ENCODE results near the gene IL24.

Gene IL24

DNA sequence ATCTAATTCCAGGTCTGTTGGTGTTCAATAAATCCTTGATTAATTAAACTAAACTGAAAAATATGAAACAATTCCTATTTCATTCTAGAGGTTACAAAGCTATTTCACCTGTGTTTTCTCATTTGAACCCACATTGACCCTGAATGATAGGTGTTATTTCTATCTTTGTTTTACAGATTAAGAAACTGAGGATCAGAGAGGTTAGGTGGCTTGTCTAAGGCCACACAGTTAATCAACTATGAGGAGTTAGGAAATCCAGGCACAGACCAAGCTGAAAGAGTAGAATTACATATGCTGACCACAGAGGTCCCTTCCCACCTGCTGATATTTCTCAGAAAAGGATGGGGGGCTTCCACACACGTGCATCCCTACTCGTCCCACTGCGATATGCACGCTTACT, 48.5 kb downstream of the IL24 start:
- TF ChIP-seq, protein P1, sequence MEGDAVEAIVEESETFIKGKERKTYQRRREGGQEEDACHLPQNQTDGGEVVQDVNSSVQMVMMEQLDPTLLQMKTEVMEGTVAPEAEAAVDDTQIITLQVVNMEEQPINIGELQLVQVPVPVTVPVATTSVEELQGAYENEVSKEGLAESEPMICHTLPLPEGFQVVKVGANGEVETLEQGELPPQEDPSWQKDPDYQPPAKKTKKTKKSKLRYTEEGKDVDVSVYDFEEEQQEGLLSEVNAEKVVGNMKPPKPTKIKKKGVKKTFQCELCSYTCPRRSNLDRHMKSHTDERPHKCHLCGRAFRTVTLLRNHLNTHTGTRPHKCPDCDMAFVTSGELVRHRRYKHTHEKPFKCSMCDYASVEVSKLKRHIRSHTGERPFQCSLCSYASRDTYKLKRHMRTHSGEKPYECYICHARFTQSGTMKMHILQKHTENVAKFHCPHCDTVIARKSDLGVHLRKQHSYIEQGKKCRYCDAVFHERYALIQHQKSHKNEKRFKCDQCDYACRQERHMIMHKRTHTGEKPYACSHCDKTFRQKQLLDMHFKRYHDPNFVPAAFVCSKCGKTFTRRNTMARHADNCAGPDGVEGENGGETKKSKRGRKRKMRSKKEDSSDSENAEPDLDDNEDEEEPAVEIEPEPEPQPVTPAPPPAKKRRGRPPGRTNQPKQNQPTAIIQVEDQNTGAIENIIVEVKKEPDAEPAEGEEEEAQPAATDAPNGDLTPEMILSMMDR (IDR thresholded peaks at IDR 0.05) = no peak
- H3K4me3 ChIP-seq (ENCODE audit: low read depth in 1 of 2, low read length in 1 of 2) = no peak overlapping the region
- peaks cover 51% of the 10 kb centered on the region for H3K27me3 ChIP-seq
- H3K4me1 ChIP-seq (ENCODE audit: control insufficient read depth in 1 of 2, insufficient read depth in 1 of 2, low read depth in 1 of 2, low read length in 1 of 2) = no peaks in the 10 kb centered on the region
- H3K36me3 ChIP-seq = no peaks in the 10 kb centered on the region
- no peaks in the 10 kb centered on the region for H3K9me3 ChIP-seq
- H3K27ac ChIP-seq = no peak overlapping the region

DNA sequence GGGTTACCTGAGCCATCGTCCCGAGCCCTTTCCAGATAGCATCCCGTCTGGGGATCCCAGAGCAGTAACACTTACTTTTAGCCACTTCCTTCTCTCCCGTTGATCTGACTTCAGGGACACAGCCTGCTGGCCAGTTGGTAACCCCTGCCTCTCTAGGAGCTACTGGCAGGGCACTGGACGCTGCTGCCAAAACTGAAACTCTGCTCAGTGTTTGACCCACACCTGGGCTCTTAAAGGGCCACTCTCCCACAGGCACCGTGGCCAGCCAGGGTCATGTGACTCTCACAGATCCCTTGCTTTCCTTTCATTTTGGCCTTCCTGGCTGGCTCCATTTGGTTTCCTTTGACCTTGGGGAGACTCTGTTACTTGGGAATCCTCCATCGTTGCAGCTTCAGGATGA, 49.0 kb downstream of the IL24 start, which contains the start of gene PIGR:
Gene PIGR, minus strand, starts transcription at position 206 of the 400 bp plus-strand sequence. CDS start 5,935 bp downstream, outside the sequence.
- Histone ChIP-seq H3K4me3 (ENCODE audit: low read depth in 1 of 2, low read length in 1 of 2) (no peak within 1 kb of the TSS), H3K36me3 (no peaks in the 10 kb centered on the region), H3K4me1 (ENCODE audit: control insufficient read depth in 1 of 2, insufficient read depth in 1 of 2, low read depth in 1 of 2, low read length in 1 of 2) (no peaks in the 10 kb centered on the region), H3K27ac (no peak within 1 kb of the TSS), H3K9me3 (no peaks in the 10 kb centered on the region), H3K27me3 (peaks cover 54% of the 10 kb centered on the region)
- TF ChIP-seq, protein P1 (IDR thresholded peaks at IDR 0.05) = no peak

DNA sequence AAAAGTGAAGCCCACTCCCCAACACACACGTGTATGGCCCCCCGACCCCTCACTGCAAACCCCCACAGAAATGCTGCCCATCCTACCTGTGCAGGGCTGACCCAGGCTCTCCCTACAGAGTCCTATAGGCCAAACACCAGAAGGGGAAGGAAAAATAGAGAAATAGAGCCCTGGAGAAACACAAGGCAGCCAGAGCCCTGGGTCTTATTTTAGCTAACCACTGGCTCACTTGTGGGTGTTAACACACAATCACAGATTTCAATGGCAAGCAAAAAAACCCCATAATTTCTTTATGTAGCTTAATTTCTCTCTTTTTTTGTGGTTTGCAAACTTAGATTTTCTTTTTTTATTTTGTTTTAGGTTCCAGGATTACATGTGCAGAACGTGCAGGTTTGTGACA, 50.0 kb downstream of the IL24 start:
- Histone ChIP-seq H3K36me3 (no peaks in the 10 kb centered on the region), H3K27me3 (peaks cover 60% of the 10 kb centered on the region), H3K4me1 (ENCODE audit: control insufficient read depth in 1 of 2, insufficient read depth in 1 of 2, low read depth in 1 of 2, low read length in 1 of 2) (no peaks in the 10 kb centered on the region), H3K4me3 (ENCODE audit: low read depth in 1 of 2, low read length in 1 of 2) (no peak overlapping the region), H3K27ac (no peak overlapping the region), H3K9me3 (no peaks in the 10 kb centered on the region)
- TF ChIP-seq, protein P1 (IDR thresholded peaks at IDR 0.05) = no peak

DNA sequence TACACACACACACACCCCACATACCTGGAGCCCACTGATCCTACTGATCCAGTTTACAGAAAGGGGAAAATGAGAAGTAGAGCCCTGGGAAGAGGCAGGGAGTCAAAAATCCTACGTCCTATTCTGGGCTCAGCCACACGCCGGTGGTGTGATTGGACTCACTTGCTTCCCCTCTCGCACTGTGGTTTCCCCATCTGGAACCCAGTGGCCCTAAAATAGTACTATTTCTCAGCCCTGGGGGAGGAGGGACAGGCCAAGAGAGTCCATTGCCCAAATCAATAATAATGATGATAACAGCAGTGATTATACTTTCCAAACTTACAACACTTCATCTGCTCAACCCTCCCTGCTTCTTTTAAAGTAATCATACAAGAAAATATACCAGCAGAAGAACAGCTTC, 52.0 kb downstream of the IL24 start:
- Histone ChIP-seq H3K9me3 (no peaks in the 10 kb centered on the region), H3K27me3 (peaks cover 41% of the 10 kb centered on the region), H3K36me3 (no peaks in the 10 kb centered on the region), H3K4me1 (ENCODE audit: control insufficient read depth in 1 of 2, insufficient read depth in 1 of 2, low read depth in 1 of 2, low read length in 1 of 2) (no peaks in the 10 kb centered on the region), H3K27ac (no peak overlapping the region), H3K4me3 (ENCODE audit: low read depth in 1 of 2, low read length in 1 of 2) (no peak overlapping the region)
- TF ChIP-seq, protein P1 (IDR thresholded peaks at IDR 0.05) = no peak

DNA sequence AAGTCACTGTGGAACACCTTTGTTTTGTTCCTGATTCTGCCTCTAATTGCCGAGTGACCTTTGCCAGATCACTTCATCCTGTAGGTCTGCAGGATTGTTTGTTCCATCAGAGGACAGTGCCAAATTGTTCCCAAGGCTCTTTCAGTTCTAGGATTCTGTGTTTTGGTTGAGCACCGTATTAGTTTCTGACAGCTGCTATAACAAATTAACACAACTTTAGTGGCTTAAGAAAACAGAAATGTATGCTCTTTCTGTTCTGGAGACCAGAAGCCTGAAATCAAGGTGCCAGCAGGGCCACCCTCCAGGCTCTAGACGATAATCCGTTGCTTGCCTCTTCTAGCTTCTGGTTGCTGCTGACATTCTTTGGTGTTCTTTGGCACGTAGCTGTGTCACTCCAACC, 52.4 kb downstream of the IL24 start:
- Histone ChIP-seq H3K36me3 (no peaks in the 10 kb centered on the region), H3K4me3 (ENCODE audit: low read depth in 1 of 2, low read length in 1 of 2) (no peak overlapping the region), H3K4me1 (ENCODE audit: control insufficient read depth in 1 of 2, insufficient read depth in 1 of 2, low read depth in 1 of 2, low read length in 1 of 2) (no peaks in the 10 kb centered on the region), H3K9me3 (no peaks in the 10 kb centered on the region), H3K27me3 (peaks cover 37% of the 10 kb centered on the region), H3K27ac (no peak overlapping the region)
- TF ChIP-seq, protein P1 (IDR thresholded peaks at IDR 0.05) = no peak
